Mesenchymal stem cell (in vitro differentiated cells and primary cell): ENCODE data around the gene AGAP5.
"Not testable (repeated sequence)": the region's sequence is repeated elsewhere in the genome, so short reads cannot be mapped to it uniquely, and the experiment has no call there.

Source experiments
- DNase-seq: peaks from one replicate; pipeline ENCODE4 v3.0.0-alpha.2; 2013
- H2AFZ ChIP-seq: one replicate; pipeline ENCODE4 v1.6.1; 2013; ENCODE audit warnings: low read depth, mild to moderate bottlenecking, control low read depth, inconsistent platforms, low read length, moderate library complexity
- H2AK5ac ChIP-seq: 2 replicates; pipeline ENCODE4 v1.6.1; 2013; ENCODE audit warnings: low read length, moderate library complexity, mild to moderate bottlenecking, inconsistent platforms; ENCODE audit not compliant: severe bottlenecking
- H2BK120ac ChIP-seq: one replicate; pipeline ENCODE4 v1.6.1; 2013; ENCODE audit warnings: low read depth, mild to moderate bottlenecking, inconsistent platforms, low read length, moderate library complexity
- H2BK12ac ChIP-seq, 2 experiments: one replicate each; pipeline ENCODE4 v1.6.1; 2013; ENCODE audit warnings: inconsistent platforms in 2 of 2, low read length in 2 of 2, mild to moderate bottlenecking in 2 of 2, moderate library complexity in 2 of 2, control low read depth in 1 of 2
- H2BK15ac ChIP-seq: one replicate; pipeline ENCODE4 v1.6.1; 2013; ENCODE audit warnings: mild to moderate bottlenecking, low read depth, inconsistent platforms; ENCODE audit not compliant: poor library complexity, severe bottlenecking
- H2BK5ac ChIP-seq: 2 replicates; pipeline ENCODE4 v1.6.1; 2013; ENCODE audit warnings: low read depth, mild to moderate bottlenecking, low read length, control low read depth, inconsistent platforms; ENCODE audit not compliant: poor library complexity, severe bottlenecking
- H3K14ac ChIP-seq, 2 experiments: one replicate each; pipeline ENCODE4 v1.6.1; 2013; ENCODE audit warnings: inconsistent platforms in 2 of 2, low read length in 2 of 2, control low read depth in 1 of 2, mild to moderate bottlenecking in 1 of 2, moderate library complexity in 1 of 2
- H3K18ac ChIP-seq, 2 experiments: one replicate each; pipeline ENCODE4 v1.6.1; 2013; ENCODE audit warnings: inconsistent platforms in 2 of 2, low read length in 2 of 2, control low read depth in 1 of 2, low read depth in 1 of 2, mild to moderate bottlenecking in 1 of 2
- H3K23ac ChIP-seq, 2 experiments: one replicate each; pipeline ENCODE4 v1.6.1; 2013; ENCODE audit warnings: inconsistent platforms in 2 of 2, low read length in 2 of 2, mild to moderate bottlenecking in 2 of 2, moderate library complexity in 2 of 2, control low read depth in 1 of 2
- H3K27ac ChIP-seq: 2 replicates; pipeline ENCODE4 v1.5.1; 2013; ENCODE audit warnings: mild to moderate bottlenecking, moderate library complexity, low read length, control low read depth, inconsistent platforms; ENCODE audit not compliant: poor library complexity, severe bottlenecking
- H3K27me3 ChIP-seq, 2 experiments: 2 replicates each; pipeline versions ENCODE4 v1.6.1 to v1.7.0; 2013; ENCODE audit warnings: low read length in 2 of 2, mild to moderate bottlenecking in 2 of 2, moderate library complexity in 2 of 2, control low read depth in 1 of 2, inconsistent platforms in 1 of 2; ENCODE audit not compliant: control insufficient read depth in 1 of 2, insufficient read depth in 1 of 2
- H3K36me3 ChIP-seq, 2 experiments: 2 replicates each; pipeline versions ENCODE4 v1.6.1 to v1.7.0; 2013; ENCODE audit warnings: low read length in 2 of 2, control low read depth in 1 of 2, inconsistent platforms in 1 of 2, low read depth in 1 of 2, mild to moderate bottlenecking in 1 of 2; ENCODE audit not compliant: insufficient read depth in 2 of 2, control insufficient read depth in 1 of 2
- H3K4ac ChIP-seq, 2 experiments: one replicate each; pipeline ENCODE4 v1.6.1; 2013; ENCODE audit warnings: inconsistent platforms in 2 of 2, low read length in 2 of 2, mild to moderate bottlenecking in 2 of 2, moderate library complexity in 2 of 2, control low read depth in 1 of 2, low read depth in 1 of 2
- H3K4me1 ChIP-seq: 2 replicates; pipeline ENCODE4 v1.6.1; 2013; ENCODE audit warnings: low read depth, low read length, control low read depth; ENCODE audit not compliant: control insufficient read depth, insufficient read depth
- H3K4me2 ChIP-seq: 2 replicates; pipeline ENCODE4 v1.6.1; 2013; ENCODE audit warnings: low read length, mild to moderate bottlenecking, inconsistent platforms; ENCODE audit not compliant: poor library complexity, severe bottlenecking
- H3K4me3 ChIP-seq, 2 experiments: 2 replicates each; pipeline versions ENCODE4 v1.5.1 to v1.7.0; 2013; ENCODE audit warnings: low read length in 2 of 2, mild to moderate bottlenecking in 2 of 2, control low read depth in 1 of 2, low read depth in 1 of 2; ENCODE audit not compliant: insufficient read depth in 1 of 2
- H3K79me1 ChIP-seq: replicated peaks from 2 replicates; pipeline ENCODE4 v1.6.1; 2013; ENCODE audit warnings: mild to moderate bottlenecking, control low read depth, low read length, inconsistent platforms; ENCODE audit not compliant: poor library complexity, severe bottlenecking
- H3K9ac ChIP-seq: 2 replicates; pipeline ENCODE4 v1.7.0; 2013; ENCODE audit warnings: mild to moderate bottlenecking, low read length, moderate library complexity
- H3K9me3 ChIP-seq: 2 replicates; pipeline ENCODE4 v1.7.0; 2013; ENCODE audit warnings: mild to moderate bottlenecking, low read length; ENCODE audit not compliant: control insufficient read depth
- H4K8ac ChIP-seq: one replicate; pipeline ENCODE4 v1.6.1; 2013; ENCODE audit warnings: inconsistent platforms, mild to moderate bottlenecking, low read length, moderate library complexity
- H4K91ac ChIP-seq: one replicate; pipeline ENCODE4 v1.6.1; 2013; ENCODE audit warnings: mild to moderate bottlenecking, low read length, inconsistent platforms
- WGBS: methylation state at CpG from one replicate; pipeline ENCODE4 v1.1.7; 2013; ENCODE audit warnings: mixed read lengths; 5-methylcytosine and 5-hydroxymethylcytosine counted together

AGAP5 gene

DNA sequence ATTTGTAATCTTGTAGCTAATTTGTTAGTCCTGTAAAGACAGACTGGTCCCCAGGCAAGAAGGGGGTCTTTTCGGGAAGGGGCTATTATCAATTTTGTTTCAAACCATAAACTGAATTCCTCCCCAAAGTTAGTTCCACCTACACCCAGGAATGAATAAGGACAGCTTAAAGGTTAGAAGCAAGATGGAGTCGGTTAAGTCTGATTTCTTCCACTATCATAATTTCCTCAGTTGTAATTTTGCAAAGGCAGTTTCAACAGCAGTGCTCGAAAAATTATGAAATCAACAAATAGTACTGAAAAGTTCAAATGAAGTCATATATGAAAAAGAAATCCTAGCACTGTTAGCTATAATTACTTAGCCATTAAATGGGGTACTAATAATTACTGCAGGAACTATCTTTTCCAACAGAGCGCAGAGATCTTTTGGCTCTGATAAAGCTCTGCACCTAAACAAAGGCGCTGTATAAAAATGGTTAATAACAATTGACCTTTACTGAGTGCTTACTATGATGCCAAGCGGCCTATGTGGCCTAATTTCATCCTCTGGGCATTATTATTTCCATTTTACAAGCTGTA is 45.5 kb upstream of the AGAP5 start:
- Histone ChIP-seq H3K27me3 (no peaks in the 10 kb centered on the region), H2BK120ac (peak overlapping the region; percentile 97), H3K4ac (peak overlapping the region; percentile 99 to 100), H3K27ac (peak overlapping the region; percentile 69), H3K14ac (no peak overlapping the region), H2AFZ (no peak overlapping the region), H2BK15ac (peak overlapping the region; percentile 52), H3K36me3 (peaks cover 25 to 30% of the 10 kb centered on the region in 2 experiments), H4K91ac (peak overlapping the region; percentile 86), H3K79me1 (peaks cover 11% of the 10 kb centered on the region), H3K4me1 (peaks cover 7% of the 10 kb centered on the region), H3K18ac (peak overlapping the region; percentile 71 to 98), H2AK5ac (peak overlapping the region; percentile 100), H4K8ac (peak overlapping the region; percentile 96), H3K4me3 (peak overlapping the region; percentile 63 to 95), H3K4me2 (peak overlapping the region; percentile 93), H3K9me3 (no peaks in the 10 kb centered on the region), H2BK12ac (no peak overlapping the region), H3K23ac (no peak overlapping the region), H3K9ac (peak overlapping the region; percentile 98), H2BK5ac (peak overlapping the region; percentile 82)
- whole genome bisulfite sequencing = 3% methylated on average over 2 of the region's 6 CpGs
- peak; percentile 6 for DNase-seq

DNA sequence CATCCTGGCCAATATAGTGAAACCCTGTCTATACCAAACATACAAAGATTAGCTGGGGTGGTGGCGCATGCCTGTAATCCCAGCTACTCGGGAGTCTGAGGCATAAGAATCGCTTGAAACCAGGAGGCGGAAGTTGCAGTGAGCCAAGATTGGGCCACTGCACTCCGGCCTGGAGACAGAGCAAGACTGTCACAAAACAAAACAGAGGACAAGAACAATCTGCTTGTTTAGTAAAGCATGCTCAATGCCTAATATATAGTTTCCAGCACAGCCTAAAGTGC is 44.5 kb upstream of the AGAP5 start:
- WGBS = 97% methylated on average over 5 of the region's 5 CpGs
- H3K27me3 ChIP-seq = no peaks in the 10 kb centered on the region
- H2BK5ac ChIP-seq = no peak overlapping the region
- no peak overlapping the region for H2AK5ac ChIP-seq
- no peak overlapping the region for H4K91ac ChIP-seq
- no peak overlapping the region for H2BK12ac ChIP-seq
- peaks cover 7% of the 10 kb centered on the region for H3K4me1 ChIP-seq
- H3K4me3 ChIP-seq = no peak overlapping the region
- no peak for DNase-seq
- no peak overlapping the region for H3K4ac ChIP-seq
- H3K9me3 ChIP-seq = no peaks in the 10 kb centered on the region
- no peak overlapping the region for H3K4me2 ChIP-seq
- H3K23ac ChIP-seq = no peak overlapping the region
- no peak overlapping the region for H2BK120ac ChIP-seq
- peaks cover 24% of the 10 kb centered on the region in 2 experiments for H3K36me3 ChIP-seq
- no peak overlapping the region for H3K14ac ChIP-seq
- H3K9ac ChIP-seq = no peak overlapping the region
- no peak overlapping the region for H4K8ac ChIP-seq
- H2BK15ac ChIP-seq = no peak overlapping the region
- no peak overlapping the region for H3K27ac ChIP-seq
- no peak overlapping the region for H3K18ac ChIP-seq
- H2AFZ ChIP-seq = no peak overlapping the region
- peaks cover 11% of the 10 kb centered on the region for H3K79me1 ChIP-seq

DNA sequence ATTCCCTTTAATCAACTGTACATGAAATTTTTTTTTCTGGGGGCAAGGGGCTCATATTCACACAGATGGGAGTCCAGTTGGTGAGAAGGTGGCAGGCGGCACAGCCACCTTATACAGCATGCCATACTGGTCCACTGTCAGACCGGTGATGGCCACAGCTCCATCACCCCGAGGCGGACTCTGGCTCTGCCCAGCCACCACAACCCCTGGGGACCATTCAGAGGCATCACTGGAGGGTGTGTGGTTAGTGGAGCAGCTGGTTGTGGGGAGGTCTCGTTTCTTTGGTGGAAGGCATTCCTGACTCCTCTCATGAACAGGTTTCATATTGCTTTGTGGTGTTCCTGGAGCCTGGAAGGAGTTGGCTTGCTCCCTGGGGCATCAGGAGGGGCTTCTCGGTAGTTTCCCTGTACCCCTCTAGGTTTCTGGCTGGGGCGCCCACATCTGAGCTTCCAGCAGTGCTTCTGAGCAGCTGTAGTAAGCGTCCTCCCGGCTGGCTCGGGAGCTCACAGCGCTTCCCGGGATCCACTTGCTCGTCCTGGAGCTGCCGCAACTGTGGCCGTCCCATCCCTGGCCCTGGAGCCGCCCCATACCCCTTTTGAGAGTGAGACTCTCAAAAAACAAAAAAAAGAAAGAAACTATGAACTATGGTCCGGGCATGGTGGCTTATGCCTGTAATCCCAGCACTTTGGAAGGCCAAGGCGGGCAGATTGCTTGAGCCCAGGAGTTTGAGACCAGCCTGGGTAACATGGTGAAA is 42.8 kb upstream of the AGAP5 start:
- not testable (repeated sequence) for H3K14ac ChIP-seq, H2AK5ac ChIP-seq, H3K9me3 ChIP-seq, H4K8ac ChIP-seq, H2BK5ac ChIP-seq, H3K4ac ChIP-seq, H3K23ac ChIP-seq, H3K4me1 ChIP-seq, H3K4me2 ChIP-seq, DNase-seq, H2BK12ac ChIP-seq, H3K9ac ChIP-seq, H3K18ac ChIP-seq, H2BK120ac ChIP-seq, H4K91ac ChIP-seq, H3K4me3 ChIP-seq, H2BK15ac ChIP-seq, H3K27me3 ChIP-seq, H3K27ac ChIP-seq, H2AFZ ChIP-seq
- Histone ChIP-seq H3K79me1 (peaks cover 12% of the 10 kb centered on the region), H3K36me3 (peaks cover 12 to 18% of the 10 kb centered on the region in 2 experiments)
- WGBS = 97% methylated on average over 15 of the region's 18 CpGs

DNA sequence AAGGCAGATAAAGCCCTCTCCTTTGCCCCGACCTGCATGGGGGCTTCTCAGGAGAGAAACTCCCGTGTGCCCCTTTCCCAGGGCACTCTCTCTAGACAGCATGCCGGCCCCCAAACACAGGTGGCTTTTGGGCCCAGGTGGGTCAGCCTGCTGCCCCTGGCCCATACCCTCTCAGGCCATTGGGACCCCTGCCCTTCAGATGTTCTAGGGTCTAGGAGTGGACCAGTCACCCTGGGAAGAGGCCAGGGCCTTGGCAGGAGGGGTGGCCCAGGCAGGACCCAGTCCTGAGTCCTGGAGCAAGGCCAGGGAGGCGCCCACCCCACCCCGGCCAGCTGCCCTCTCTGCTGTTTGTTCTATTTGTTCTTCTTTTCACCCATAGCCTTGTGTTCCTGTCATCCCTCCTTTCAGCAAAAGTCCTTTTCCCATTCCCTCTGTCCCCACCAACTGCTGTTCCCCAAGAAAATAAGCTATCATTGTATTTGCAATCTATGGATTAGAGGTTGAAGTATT is 36.9 kb upstream of the AGAP5 start:
- Histone ChIP-seq H2BK15ac (no peak overlapping the region), H3K4ac (no peak overlapping the region), H3K36me3 (peaks cover 21 to 41% of the 10 kb centered on the region in 2 experiments), H2BK12ac (no peak overlapping the region), H3K18ac (no peak overlapping the region), H3K79me1 (peaks cover 22% of the 10 kb centered on the region), H2AK5ac (no peak overlapping the region), H3K4me1 (peaks cover 16% of the 10 kb centered on the region), H2AFZ (no peak overlapping the region), H3K27me3 (no peaks in the 10 kb centered on the region), H3K27ac (no peak overlapping the region), H3K9me3 (no peaks in the 10 kb centered on the region), H2BK120ac (no peak overlapping the region), H2BK5ac (no peak overlapping the region), H3K4me2 (no peak overlapping the region), H3K14ac (no peak overlapping the region), H4K8ac (no peak overlapping the region), H3K9ac (no peak overlapping the region), H3K4me3 (no peak overlapping the region), H3K23ac (no peak overlapping the region), H4K91ac (no peak overlapping the region)
- DNase-seq = no peak
- WGBS = 93% methylated on average over 5 of the region's 5 CpGs
